H1 (cell line): Measurements from ENCODE around the gene TANC1. TPM values are rescaled to one million over a fixed set of nuclear protein-coding genes. Genes with fewer than 3 reads are reported as not detected.

Experiments
- CTBP2 ChIP-seq: IDR thresholded peaks from 2 replicates; pipeline ENCODE4 v1.7.0; 2011; ENCODE audit warnings: borderline replicate concordance, mild to moderate bottlenecking, moderate library complexity, mixed read lengths, low read length; ENCODE audit not compliant: insufficient read depth, insufficient read length
- PHF8 ChIP-seq: fragments of 200-600 bp; sonication (generic); conservative IDR thresholded peaks from 2 replicates; pipeline ENCODE4 v1.7.1; 2012; ENCODE audit warnings: low read depth, mild to moderate bottlenecking, inconsistent platforms, low read length, moderate library complexity
- RNF2 ChIP-seq: fragments of 200-900, 300-1000 bp; sonication (generic); IDR thresholded peaks from 2 replicates; pipeline ENCODE4 v1.7.1; 2016; ENCODE audit warnings: borderline replicate concordance, low read depth, mild to moderate bottlenecking, antibody characterized with exemption, low read length; ENCODE audit not compliant: poor library complexity, severe bottlenecking; ENCODE audit errors: missing control alignments
- SAP30 ChIP-seq: fragments of 300-600 bp; sonication (generic); IDR thresholded peaks from 2 replicates; pipeline ENCODE4 v1.7.1; 2012; ENCODE audit warnings: low read length, moderate library complexity, mild to moderate bottlenecking, inconsistent platforms; ENCODE audit not compliant: insufficient read depth, insufficient replicate concordance
- SP1 ChIP-seq: IDR thresholded peaks from 2 replicates; pipeline ENCODE4 v1.6.1; 2011; ENCODE audit warnings: low read depth, low read length
- polyA plus RNA-seq, 7 experiments: library from polyadenylated mRNA; depleted of rRNA in 3 of 7; stranded (reverse) in 5 of 7; unstranded in 2 of 7; fragments of >200 nt in 5 of 7; fragments of 200-250 nt in 2 of 7; gene quantifications; 1 replicate in 5 of 7; 2 replicates in 1 of 7; 4 replicates in 1 of 7; pipeline versions ENCODE4 v1.2.1 to v1.2.3, GENCODE V29; 2011 to 2013; ENCODE audit warnings: missing spikeins in 2 of 7, mixed read lengths in 2 of 7
- total RNA-seq: library from RNA; stranded (reverse); fragmentation: NEBNext Ultra II Directional; extraction: Animal tissue kit (Norgen Biotek cat#: 25700); gene quantifications from 2 replicates; pipeline ENCODE4 v1.2.1, GENCODE V29; 2021
- TF ChIP-seq, protein P1 (sequence below): fragments of 300-600 bp; sonication (generic); IDR thresholded peaks from 2 replicates; pipeline ENCODE4 v1.7.1; 2012; ENCODE audit warnings: low read length, moderate library complexity, mild to moderate bottlenecking, inconsistent platforms; ENCODE audit not compliant: insufficient replicate concordance

TANC1 gene
- total and polyA plus RNA-seq, 2 of the 8 experiments (the other 6 are each of a cell fraction or from before 2014, with no cell fraction given) = 4.1 to 7.6 TPM

DNA sequence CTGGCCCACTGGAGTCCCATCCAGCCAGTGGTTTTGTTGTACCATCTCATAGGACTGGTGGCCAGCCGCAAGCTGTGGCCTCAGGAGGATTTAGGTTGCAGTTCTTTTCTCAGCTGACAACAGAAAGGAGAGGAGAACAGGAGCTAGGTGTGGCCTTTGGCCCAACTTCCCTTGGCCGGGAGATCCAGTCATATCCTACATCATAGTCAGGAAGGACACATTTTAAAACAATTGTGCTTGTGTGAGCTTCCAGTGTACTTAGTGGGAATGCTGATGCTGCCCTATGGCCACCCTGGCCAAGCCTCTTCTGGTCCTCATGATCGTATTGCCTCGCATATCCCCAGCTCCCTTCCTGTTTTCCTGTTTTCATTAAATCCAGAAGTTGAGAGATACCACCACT lies 220.0 kb downstream of the TANC1 start (continued):
- TF ChIP-seq CTBP2 = no peak
- no peak for TF ChIP-seq SAP30
- no peak for TF ChIP-seq PHF8
- TF ChIP-seq, protein P1, sequence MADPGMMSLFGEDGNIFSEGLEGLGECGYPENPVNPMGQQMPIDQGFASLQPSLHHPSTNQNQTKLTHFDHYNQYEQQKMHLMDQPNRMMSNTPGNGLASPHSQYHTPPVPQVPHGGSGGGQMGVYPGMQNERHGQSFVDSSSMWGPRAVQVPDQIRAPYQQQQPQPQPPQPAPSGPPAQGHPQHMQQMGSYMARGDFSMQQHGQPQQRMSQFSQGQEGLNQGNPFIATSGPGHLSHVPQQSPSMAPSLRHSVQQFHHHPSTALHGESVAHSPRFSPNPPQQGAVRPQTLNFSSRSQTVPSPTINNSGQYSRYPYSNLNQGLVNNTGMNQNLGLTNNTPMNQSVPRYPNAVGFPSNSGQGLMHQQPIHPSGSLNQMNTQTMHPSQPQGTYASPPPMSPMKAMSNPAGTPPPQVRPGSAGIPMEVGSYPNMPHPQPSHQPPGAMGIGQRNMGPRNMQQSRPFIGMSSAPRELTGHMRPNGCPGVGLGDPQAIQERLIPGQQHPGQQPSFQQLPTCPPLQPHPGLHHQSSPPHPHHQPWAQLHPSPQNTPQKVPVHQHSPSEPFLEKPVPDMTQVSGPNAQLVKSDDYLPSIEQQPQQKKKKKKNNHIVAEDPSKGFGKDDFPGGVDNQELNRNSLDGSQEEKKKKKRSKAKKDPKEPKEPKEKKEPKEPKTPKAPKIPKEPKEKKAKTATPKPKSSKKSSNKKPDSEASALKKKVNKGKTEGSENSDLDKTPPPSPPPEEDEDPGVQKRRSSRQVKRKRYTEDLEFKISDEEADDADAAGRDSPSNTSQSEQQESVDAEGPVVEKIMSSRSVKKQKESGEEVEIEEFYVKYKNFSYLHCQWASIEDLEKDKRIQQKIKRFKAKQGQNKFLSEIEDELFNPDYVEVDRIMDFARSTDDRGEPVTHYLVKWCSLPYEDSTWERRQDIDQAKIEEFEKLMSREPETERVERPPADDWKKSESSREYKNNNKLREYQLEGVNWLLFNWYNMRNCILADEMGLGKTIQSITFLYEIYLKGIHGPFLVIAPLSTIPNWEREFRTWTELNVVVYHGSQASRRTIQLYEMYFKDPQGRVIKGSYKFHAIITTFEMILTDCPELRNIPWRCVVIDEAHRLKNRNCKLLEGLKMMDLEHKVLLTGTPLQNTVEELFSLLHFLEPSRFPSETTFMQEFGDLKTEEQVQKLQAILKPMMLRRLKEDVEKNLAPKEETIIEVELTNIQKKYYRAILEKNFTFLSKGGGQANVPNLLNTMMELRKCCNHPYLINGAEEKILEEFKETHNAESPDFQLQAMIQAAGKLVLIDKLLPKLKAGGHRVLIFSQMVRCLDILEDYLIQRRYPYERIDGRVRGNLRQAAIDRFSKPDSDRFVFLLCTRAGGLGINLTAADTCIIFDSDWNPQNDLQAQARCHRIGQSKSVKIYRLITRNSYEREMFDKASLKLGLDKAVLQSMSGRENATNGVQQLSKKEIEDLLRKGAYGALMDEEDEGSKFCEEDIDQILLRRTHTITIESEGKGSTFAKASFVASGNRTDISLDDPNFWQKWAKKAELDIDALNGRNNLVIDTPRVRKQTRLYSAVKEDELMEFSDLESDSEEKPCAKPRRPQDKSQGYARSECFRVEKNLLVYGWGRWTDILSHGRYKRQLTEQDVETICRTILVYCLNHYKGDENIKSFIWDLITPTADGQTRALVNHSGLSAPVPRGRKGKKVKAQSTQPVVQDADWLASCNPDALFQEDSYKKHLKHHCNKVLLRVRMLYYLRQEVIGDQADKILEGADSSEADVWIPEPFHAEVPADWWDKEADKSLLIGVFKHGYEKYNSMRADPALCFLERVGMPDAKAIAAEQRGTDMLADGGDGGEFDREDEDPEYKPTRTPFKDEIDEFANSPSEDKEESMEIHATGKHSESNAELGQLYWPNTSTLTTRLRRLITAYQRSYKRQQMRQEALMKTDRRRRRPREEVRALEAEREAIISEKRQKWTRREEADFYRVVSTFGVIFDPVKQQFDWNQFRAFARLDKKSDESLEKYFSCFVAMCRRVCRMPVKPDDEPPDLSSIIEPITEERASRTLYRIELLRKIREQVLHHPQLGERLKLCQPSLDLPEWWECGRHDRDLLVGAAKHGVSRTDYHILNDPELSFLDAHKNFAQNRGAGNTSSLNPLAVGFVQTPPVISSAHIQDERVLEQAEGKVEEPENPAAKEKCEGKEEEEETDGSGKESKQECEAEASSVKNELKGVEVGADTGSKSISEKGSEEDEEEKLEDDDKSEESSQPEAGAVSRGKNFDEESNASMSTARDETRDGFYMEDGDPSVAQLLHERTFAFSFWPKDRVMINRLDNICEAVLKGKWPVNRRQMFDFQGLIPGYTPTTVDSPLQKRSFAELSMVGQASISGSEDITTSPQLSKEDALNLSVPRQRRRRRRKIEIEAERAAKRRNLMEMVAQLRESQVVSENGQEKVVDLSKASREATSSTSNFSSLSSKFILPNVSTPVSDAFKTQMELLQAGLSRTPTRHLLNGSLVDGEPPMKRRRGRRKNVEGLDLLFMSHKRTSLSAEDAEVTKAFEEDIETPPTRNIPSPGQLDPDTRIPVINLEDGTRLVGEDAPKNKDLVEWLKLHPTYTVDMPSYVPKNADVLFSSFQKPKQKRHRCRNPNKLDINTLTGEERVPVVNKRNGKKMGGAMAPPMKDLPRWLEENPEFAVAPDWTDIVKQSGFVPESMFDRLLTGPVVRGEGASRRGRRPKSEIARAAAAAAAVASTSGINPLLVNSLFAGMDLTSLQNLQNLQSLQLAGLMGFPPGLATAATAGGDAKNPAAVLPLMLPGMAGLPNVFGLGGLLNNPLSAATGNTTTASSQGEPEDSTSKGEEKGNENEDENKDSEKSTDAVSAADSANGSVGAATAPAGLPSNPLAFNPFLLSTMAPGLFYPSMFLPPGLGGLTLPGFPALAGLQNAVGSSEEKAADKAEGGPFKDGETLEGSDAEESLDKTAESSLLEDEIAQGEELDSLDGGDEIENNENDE = no peak
- no peak for TF ChIP-seq SP1
- TF ChIP-seq RNF2 = no peak
